ENCODE data around the gene KIF26A. TPM values are rescaled to one million over a fixed set of nuclear protein-coding genes. Genes with fewer than 3 reads are reported as not detected.

KIF26A gene
- total and polyA plus RNA-seq, 2 donors (not counting 1 experiment from before 2014, with no cell fraction given), result 0.15 TPM; not detected in 1

- 76% methylated on average over 8 of the region's 8 CpGs for WGBS (ENCODE audit: insufficient coverage)
- ChIA-PET POLR2A (no interaction called here), CTCF (no interaction called here)
- Mint-ChIP-seq H3K4me3 (no peak overlapping the region), H3K27ac (no peak overlapping the region), H3K4me1 (no peaks in the 10 kb centered on the region), H3K27me3 (no peaks in the 10 kb centered on the region), H3K9me3 (ENCODE audit: insufficient read depth) (no peaks in the 10 kb centered on the region)
- intact Hi-C loops (cut with micrococcal nuclease), result no loop called here
- no peaks in the 10 kb centered on the region for H3K79me2 ChIP-seq (ENCODE audit: control insufficient read depth, insufficient read depth, low read length)
- H2AFZ ChIP-seq (ENCODE audit: insufficient read depth, low read depth, low read length, poor library complexity, severe bottlenecking), result no peak overlapping the region
- no peaks in the 10 kb centered on the region for H3K4me1 ChIP-seq (ENCODE audit: control insufficient read depth in 2 of 2, insufficient read depth in 2 of 2, low read length in 2 of 2)
- no peak for ATAC-seq (ENCODE audit: low read depth)
- H3K9me3 ChIP-seq (ENCODE audit: control extremely low read depth in 1 of 3, control insufficient read depth in 2 of 3, insufficient read depth in 1 of 3, low read length in 2 of 3), result peaks cover 0 to 16% (median 0%) of the 10 kb centered on the region in 3 donors
- H3K4me2 ChIP-seq (replicated peaks; ENCODE audit: low read depth, low read length, poor library complexity, severe bottlenecking), result no peak overlapping the region
- no peaks in the 10 kb centered on the region for H3K36me3 ChIP-seq (replicated peaks in 1 of 2; ENCODE audit: control extremely low read depth in 1 of 2, control insufficient read depth in 1 of 2, extremely low read depth in 1 of 2, insufficient read depth in 2 of 2, low read length in 1 of 2)
- H3K27ac ChIP-seq (ENCODE audit: low read length in 2 of 2), result no peak overlapping the region
- peaks cover 0 to 7% (median 0%) of the 10 kb centered on the region in 4 experiments for H3K27me3 ChIP-seq (replicated peaks in 1 of 4; ENCODE audit: control extremely low read depth in 1 of 4, control insufficient read depth in 3 of 4, insufficient read depth in 4 of 4, low read length in 3 of 4)
- no peaks in the 10 kb centered on the region for H4K20me1 ChIP-seq (ENCODE audit: control insufficient read depth, insufficient read depth, low read length, poor library complexity, severe bottlenecking)
- H3K4me3 ChIP-seq (ENCODE audit: control extremely low read depth in 1 of 5, extremely low read depth in 1 of 5, insufficient read depth in 1 of 5, low read depth in 2 of 5, low read length in 4 of 5), result no peak overlapping the region
- TF ChIP-seq EZH2 (IDR thresholded peaks at IDR 0.05; ENCODE audit: borderline replicate concordance, insufficient read depth, low read depth, low read length, poor library complexity, severe bottlenecking), result no peak
- no peak for TF ChIP-seq CTCF (IDR thresholded peaks at IDR 0.05)
- DNase-seq, result no peak
- no peak overlapping the region for H3K9ac ChIP-seq (ENCODE audit: low read length)
Observed at GRCh38 chr14:104203071-104203425, 64.7 kb downstream of the KIF26A start.

DNA sequence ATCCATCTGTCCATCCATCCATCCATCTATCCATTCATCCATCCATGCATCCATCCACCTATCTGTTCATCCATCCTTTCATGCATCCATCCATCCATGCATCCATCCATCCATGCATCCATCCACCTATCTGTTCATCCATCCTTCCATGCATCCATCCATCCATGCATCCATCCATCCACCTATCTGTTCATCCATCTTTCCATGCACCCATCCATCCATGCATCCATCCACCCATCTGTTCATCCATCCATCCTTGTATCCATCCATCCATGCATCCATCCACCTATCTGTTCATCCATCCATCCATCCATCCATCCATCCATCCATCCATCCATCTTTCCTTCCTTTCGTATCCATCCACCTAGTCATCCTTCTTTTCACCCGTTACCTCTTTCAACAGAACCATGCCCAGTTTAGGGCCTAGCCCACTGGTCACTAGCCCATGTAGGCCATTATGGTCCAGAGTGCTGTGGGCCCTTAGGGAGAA is 66.3 kb downstream of the KIF26A start:
- Histone ChIP-seq H3K27ac (ENCODE audit: low read length in 2 of 2) (no peak overlapping the region), H3K36me3 (replicated peaks in 1 of 2; ENCODE audit: control extremely low read depth in 1 of 2, control insufficient read depth in 1 of 2, extremely low read depth in 1 of 2, insufficient read depth in 2 of 2, low read length in 1 of 2) (no peaks in the 10 kb centered on the region), H3K4me1 (ENCODE audit: control insufficient read depth in 2 of 2, insufficient read depth in 2 of 2, low read length in 2 of 2) (no peaks in the 10 kb centered on the region), H3K9me3 (ENCODE audit: control extremely low read depth in 1 of 3, control insufficient read depth in 2 of 3, insufficient read depth in 1 of 3, low read length in 2 of 3) (peaks cover 0 to 11% (median 0%) of the 10 kb centered on the region in 3 donors), H3K27me3 (replicated peaks in 1 of 4; ENCODE audit: control extremely low read depth in 1 of 4, control insufficient read depth in 3 of 4, insufficient read depth in 4 of 4, low read length in 3 of 4) (peaks cover 0 to 7% (median 0%) of the 10 kb centered on the region in 4 experiments), H3K9ac (ENCODE audit: low read length) (no peak overlapping the region), H3K79me2 (ENCODE audit: control insufficient read depth, insufficient read depth, low read length) (no peaks in the 10 kb centered on the region), H3K4me3 (ENCODE audit: control extremely low read depth in 1 of 5, extremely low read depth in 1 of 5, insufficient read depth in 1 of 5, low read depth in 2 of 5, low read length in 4 of 5) (no peak overlapping the region), H4K20me1 (ENCODE audit: control insufficient read depth, insufficient read depth, low read length, poor library complexity, severe bottlenecking) (no peaks in the 10 kb centered on the region), H2AFZ (ENCODE audit: insufficient read depth, low read depth, low read length, poor library complexity, severe bottlenecking) (no peak overlapping the region), H3K4me2 (replicated peaks; ENCODE audit: low read depth, low read length, poor library complexity, severe bottlenecking) (no peak overlapping the region)
- DNase-seq, result no peak
- intact Hi-C loops (cut with micrococcal nuclease), result no loop called here
- WGBS (ENCODE audit: insufficient coverage), result 80% methylated on average over 2 of the region's 2 CpGs
- no peak for ATAC-seq (ENCODE audit: low read depth)
- ChIA-PET CTCF (no interaction called here), POLR2A (no interaction called here)
- no peaks in the 10 kb centered on the region for H3K27me3 Mint-ChIP-seq
- H3K27ac Mint-ChIP-seq, result no peak overlapping the region
- no peak overlapping the region for H3K4me3 Mint-ChIP-seq
- TF ChIP-seq CTCF (IDR thresholded peaks at IDR 0.05) (no peak), EZH2 (IDR thresholded peaks at IDR 0.05; ENCODE audit: borderline replicate concordance, insufficient read depth, low read depth, low read length, poor library complexity, severe bottlenecking) (no peak)
- no peaks in the 10 kb centered on the region for H3K4me1 Mint-ChIP-seq
- H3K9me3 Mint-ChIP-seq (ENCODE audit: insufficient read depth), result no peaks in the 10 kb centered on the region
